HUES64 (cell line): Measurements from ENCODE around the gene SLC16A1.
"Not testable (repeated sequence)": the region's sequence is repeated elsewhere in the genome, so short reads cannot be mapped to it uniquely, and the experiment has no call there.

ENCODE experiments used
- H3K27ac ChIP-seq: 2 replicates; pipeline ENCODE4 v1.7.0; 2013; ENCODE audit warnings: low read depth, low read length, inconsistent platforms
- H3K27me3 ChIP-seq: 2 replicates; pipeline ENCODE4 v1.6.1; 2013; ENCODE audit warnings: mild to moderate bottlenecking, low read length; ENCODE audit not compliant: insufficient read depth
- H3K36me3 ChIP-seq: 2 replicates; pipeline ENCODE4 v1.6.1; 2013; ENCODE audit warnings: mild to moderate bottlenecking, low read length; ENCODE audit not compliant: insufficient read depth
- H3K4me1 ChIP-seq: 2 replicates; pipeline ENCODE4 v1.6.1; 2013; ENCODE audit warnings: mild to moderate bottlenecking, low read length, moderate library complexity; ENCODE audit not compliant: insufficient read depth
- H3K4me3 ChIP-seq: 2 replicates; pipeline ENCODE4 v1.5.1; 2013; ENCODE audit warnings: mild to moderate bottlenecking, low read length, moderate library complexity
- H3K9ac ChIP-seq: 2 replicates; pipeline ENCODE4 v1.6.1; 2013; ENCODE audit warnings: mild to moderate bottlenecking, low read depth, low read length
- H3K9me3 ChIP-seq: 2 replicates; pipeline ENCODE4 v1.6.1; 2013; ENCODE audit warnings: low read depth, low read length; ENCODE audit not compliant: insufficient read depth
- WGBS: fragments of 150-250, 120-280 bp; methylation state at CpG from one replicate; pipeline ENCODE4 v1.1.7; 2013; ENCODE audit warnings: missing lambda C conversion rate; 5-methylcytosine and 5-hydroxymethylcytosine counted together

The SLC16A1 gene

GRCh38 chr1:112988367-112988766 is 32.4 kb upstream of the SLC16A1 start:
- WGBS, result 93% methylated on average over 1 of the region's 1 CpG
- 0 out of 2 replicates have a peak, but pooled peaks cover 3% of the 10 kb centered on the region for H3K36me3 ChIP-seq
- no peak overlapping the region for H3K9ac ChIP-seq
- H3K27ac ChIP-seq, result no peak overlapping the region
- no peaks in the 10 kb centered on the region for H3K9me3 ChIP-seq
- H3K27me3 ChIP-seq, result no peaks in the 10 kb centered on the region
- no peak overlapping the region for H3K4me3 ChIP-seq
- peaks cover 11% of the 10 kb centered on the region; the same call in 1 of the 2 replicates for H3K4me1 ChIP-seq

DNA sequence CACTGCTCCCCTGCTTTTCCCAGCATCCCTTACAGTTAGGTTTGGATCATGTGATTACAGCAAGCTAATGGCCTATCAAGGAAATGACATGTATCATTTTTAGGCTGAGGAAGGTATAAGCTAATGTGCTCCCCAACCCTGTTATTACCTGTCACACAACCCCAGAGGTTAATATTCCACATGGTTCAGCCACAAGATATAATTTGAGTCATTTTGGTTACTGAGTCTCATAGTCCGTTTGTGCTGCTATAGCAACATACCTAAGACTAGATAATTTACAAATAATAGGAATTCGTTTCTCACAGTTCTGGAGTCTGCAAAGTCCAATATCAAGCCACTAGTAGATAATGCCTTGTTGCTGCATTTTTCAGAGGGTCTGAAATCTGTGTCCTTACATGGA is 29.1 kb upstream of the SLC16A1 start:
- Histone ChIP-seq H3K9me3 (no peaks in the 10 kb centered on the region), H3K4me1 (0 out of 2 replicates have a peak, but pooled peaks cover 6% of the 10 kb centered on the region), H3K9ac (no peak overlapping the region), H3K4me3 (no peak overlapping the region), H3K27me3 (no peaks in the 10 kb centered on the region), H3K36me3 (0 out of 2 replicates have a peak, but pooled peaks cover 3% of the 10 kb centered on the region), H3K27ac (no peak overlapping the region)
- WGBS, result 100% methylated on average over 2 of the region's 2 CpGs

DNA sequence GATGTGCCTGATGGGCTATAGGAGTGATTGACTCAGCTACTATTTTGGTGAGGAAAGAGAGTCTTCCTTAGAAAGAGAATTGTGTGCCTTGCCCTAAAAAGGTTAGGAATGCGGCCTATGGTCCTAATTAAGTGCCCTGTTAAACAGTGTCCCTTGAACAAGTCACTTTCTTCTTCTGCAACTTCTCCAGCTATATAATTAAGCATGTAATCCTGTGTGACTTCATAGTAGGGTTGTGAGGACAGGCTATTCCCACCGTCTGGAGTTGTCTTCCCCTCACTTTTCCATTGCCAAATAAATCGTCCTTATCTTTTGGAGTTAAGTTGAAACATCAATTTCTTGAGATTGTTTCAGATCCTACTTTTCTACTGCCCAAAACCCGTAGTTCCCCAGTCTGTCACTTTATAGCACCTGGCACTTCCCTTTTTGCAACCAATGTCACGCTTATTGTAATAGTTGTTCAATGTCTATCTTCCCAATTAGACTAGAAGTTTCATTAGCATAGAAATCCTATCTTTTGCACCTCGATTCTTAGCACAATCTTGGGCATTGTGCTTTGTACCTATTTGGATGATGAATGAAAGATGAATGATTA is 27.6 kb upstream of the SLC16A1 start:
- H3K27me3 ChIP-seq, result no peaks in the 10 kb centered on the region
- no peak overlapping the region for H3K9ac ChIP-seq
- H3K27ac ChIP-seq, result no peak overlapping the region
- H3K36me3 ChIP-seq, result 0 out of 2 replicates have a peak, but pooled peaks cover 3% of the 10 kb centered on the region
- 100% methylated on average over 5 of the region's 6 CpGs for WGBS
- H3K4me1 ChIP-seq, result 0 out of 2 replicates have a peak, but pooled peaks cover 6% of the 10 kb centered on the region
- no peak overlapping the region for H3K4me3 ChIP-seq
- no peaks in the 10 kb centered on the region for H3K9me3 ChIP-seq

DNA sequence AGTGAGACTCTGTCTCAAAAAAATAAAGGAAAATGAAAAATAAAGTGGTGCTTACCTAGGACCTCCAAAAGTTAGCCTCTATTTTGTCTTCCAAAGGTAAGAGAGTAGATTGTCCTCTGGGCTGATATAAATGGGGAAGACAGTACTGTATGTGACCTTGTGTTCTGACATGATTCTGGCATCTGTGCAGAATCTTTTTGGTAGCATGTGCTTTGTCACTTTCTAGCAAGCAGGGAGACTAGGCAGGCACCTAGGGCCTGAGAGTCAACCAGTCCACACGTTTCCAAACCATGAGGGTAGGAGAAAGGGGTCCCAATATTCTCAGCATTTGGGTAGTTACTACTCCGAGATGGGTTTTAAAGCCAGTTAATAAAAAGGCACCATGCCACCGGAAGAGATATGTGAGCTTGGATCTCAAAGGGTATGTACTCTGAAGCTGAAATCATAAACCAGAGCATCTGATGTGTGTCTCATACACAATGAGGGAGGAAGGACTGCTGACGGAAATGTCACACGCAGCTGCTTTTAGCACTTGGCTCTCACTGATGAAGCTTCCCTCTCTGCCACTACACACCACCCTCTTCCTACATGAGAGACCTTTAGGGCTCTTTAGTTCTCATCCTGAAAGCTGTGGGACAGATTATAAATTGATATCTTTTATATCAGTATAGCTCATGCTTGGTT is 27.0 kb upstream of the SLC16A1 start:
- Histone ChIP-seq H3K4me3 (no peak overlapping the region), H3K9me3 (no peaks in the 10 kb centered on the region), H3K4me1 (0 out of 2 replicates have a peak, but pooled peaks cover 6% of the 10 kb centered on the region), H3K36me3 (0 out of 2 replicates have a peak, but pooled peaks cover 3% of the 10 kb centered on the region), H3K27me3 (no peaks in the 10 kb centered on the region), H3K27ac (no peak overlapping the region), H3K9ac (no peak overlapping the region)
- 93% methylated on average over 5 of the region's 5 CpGs for WGBS

DNA sequence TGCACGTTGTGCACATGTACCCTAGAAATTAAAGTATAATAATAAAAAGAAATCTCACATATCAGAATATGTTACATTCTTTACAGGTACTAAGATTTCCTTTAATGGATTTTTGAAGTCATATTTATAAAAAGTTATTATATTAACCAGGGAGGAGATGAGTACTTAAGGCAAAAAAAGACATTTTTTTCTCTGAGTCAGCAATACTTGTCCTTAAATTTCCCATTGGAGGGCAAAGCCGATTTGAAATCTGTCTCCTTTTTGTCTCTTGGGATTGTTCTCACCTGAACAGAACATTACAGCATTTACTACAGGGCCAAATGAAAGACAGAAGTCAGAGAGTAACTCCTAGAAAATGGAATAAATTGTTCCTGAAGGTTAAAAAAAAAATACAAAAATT is 26.3 kb upstream of the SLC16A1 start:
- no peak overlapping the region for H3K4me3 ChIP-seq
- H3K4me1 ChIP-seq, result 0 out of 2 replicates have a peak, but pooled peaks cover 6% of the 10 kb centered on the region
- no peak overlapping the region for H3K27ac ChIP-seq
- 0 out of 2 replicates have a peak, but pooled peaks cover 3% of the 10 kb centered on the region for H3K36me3 ChIP-seq
- H3K9me3 ChIP-seq, result no peaks in the 10 kb centered on the region
- H3K9ac ChIP-seq, result no peak overlapping the region
- WGBS, result 97% methylated on average over 1 of the region's 2 CpGs
- no peaks in the 10 kb centered on the region for H3K27me3 ChIP-seq

GRCh38 chr1:112981834-112982233 is 25.8 kb upstream of the SLC16A1 start:
- 90% methylated on average over 8 of the region's 8 CpGs for WGBS
- not testable (repeated sequence) for H3K9me3 ChIP-seq, H3K27ac ChIP-seq, H3K4me1 ChIP-seq, H3K27me3 ChIP-seq, H3K9ac ChIP-seq, H3K36me3 ChIP-seq, H3K4me3 ChIP-seq

GRCh38 chr1:112981426-112981825 is 25.4 kb upstream of the SLC16A1 start:
- no peak overlapping the region for H3K27ac ChIP-seq
- no peaks in the 10 kb centered on the region for H3K9me3 ChIP-seq
- WGBS, result 95% methylated on average over 1 of the region's 1 CpG
- no peaks in the 10 kb centered on the region for H3K27me3 ChIP-seq
- 0 out of 2 replicates have a peak, but pooled peaks cover 6% of the 10 kb centered on the region for H3K4me1 ChIP-seq
- no peak overlapping the region for H3K4me3 ChIP-seq
- 0 out of 2 replicates have a peak, but pooled peaks cover 3% of the 10 kb centered on the region for H3K36me3 ChIP-seq
- no peak overlapping the region for H3K9ac ChIP-seq

DNA sequence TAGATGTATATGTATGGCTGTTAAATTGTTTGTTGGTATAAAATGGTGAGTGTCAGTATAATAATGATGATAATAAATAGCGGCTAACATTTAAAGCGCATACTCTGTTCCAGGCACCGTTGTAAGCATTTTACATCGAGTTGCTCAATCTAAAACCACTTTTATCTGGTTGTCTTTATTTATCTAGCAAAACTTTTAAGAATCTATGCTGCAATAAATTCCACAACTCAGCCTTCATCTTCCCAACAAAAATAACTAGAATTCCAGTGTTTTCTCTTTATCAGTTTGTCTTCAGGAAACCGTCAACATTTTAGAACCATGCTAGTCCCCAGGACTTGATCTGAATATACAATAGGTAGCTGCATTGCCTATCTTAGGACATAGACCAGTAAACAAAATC is 19.3 kb upstream of the SLC16A1 start:
- Histone ChIP-seq H3K9ac (no peak overlapping the region), H3K4me1 (no peaks in the 10 kb centered on the region), H3K9me3 (no peaks in the 10 kb centered on the region), H3K27me3 (no peaks in the 10 kb centered on the region), H3K36me3 (peaks cover 6% of the 10 kb centered on the region; the same call in 1 of the 2 replicates), H3K27ac (no peak overlapping the region), H3K4me3 (no peak overlapping the region)
- WGBS, result 97% methylated on average over 5 of the region's 5 CpGs

DNA sequence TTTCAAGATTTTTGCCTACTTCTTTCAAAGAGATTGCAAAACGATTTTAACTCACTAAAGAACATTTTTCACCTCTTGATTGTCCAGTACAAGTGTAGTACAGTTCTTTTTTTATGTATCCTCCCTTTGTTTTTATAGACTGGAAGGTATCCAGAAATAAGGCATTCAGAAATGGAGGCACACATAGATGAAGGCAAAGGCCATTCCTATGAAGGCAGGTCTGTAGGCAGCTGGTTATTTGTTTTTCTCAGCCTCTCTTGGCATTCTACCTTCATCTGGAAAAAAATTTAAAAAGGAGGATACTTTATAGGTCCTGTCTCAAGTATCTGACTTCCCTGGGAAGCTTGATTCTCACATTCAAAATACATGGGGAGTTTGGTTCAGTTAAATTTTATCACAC is 18.6 kb upstream of the SLC16A1 start:
- H3K4me1 ChIP-seq, result no peaks in the 10 kb centered on the region
- peaks cover 6% of the 10 kb centered on the region; the same call in 1 of the 2 replicates for H3K36me3 ChIP-seq
- 91% methylated on average over 1 of the region's 1 CpG for WGBS
- H3K9ac ChIP-seq, result no peak overlapping the region
- H3K9me3 ChIP-seq, result no peaks in the 10 kb centered on the region
- no peak overlapping the region for H3K27ac ChIP-seq
- H3K4me3 ChIP-seq, result no peak overlapping the region
- H3K27me3 ChIP-seq, result no peaks in the 10 kb centered on the region

GRCh38 chr1:112973788-112974187 is 17.8 kb upstream of the SLC16A1 start:
- Histone ChIP-seq H3K4me1 (no peaks in the 10 kb centered on the region), H3K27me3 (no peaks in the 10 kb centered on the region), H3K27ac (no peak overlapping the region), H3K4me3 (no peak overlapping the region), H3K36me3 (peaks cover 6% of the 10 kb centered on the region; the same call in 1 of the 2 replicates), H3K9me3 (no peaks in the 10 kb centered on the region), H3K9ac (no peak overlapping the region)
- 100% methylated on average over 1 of the region's 1 CpG for WGBS

GRCh38 chr1:112971006-112971405 is 15.0 kb upstream of the SLC16A1 start:
- no peaks in the 10 kb centered on the region for H3K4me1 ChIP-seq
- H3K4me3 ChIP-seq, result no peak overlapping the region
- WGBS, result 90% methylated on average over 1 of the region's 1 CpG
- H3K9ac ChIP-seq, result no peak overlapping the region
- H3K27me3 ChIP-seq, result no peaks in the 10 kb centered on the region
- H3K27ac ChIP-seq, result no peak overlapping the region
- peaks cover 29% of the 10 kb centered on the region for H3K36me3 ChIP-seq
- no peaks in the 10 kb centered on the region for H3K9me3 ChIP-seq
